GM23338 (cell line): Measurements from ENCODE around the gene PCBP3. TPM values are rescaled to one million over a fixed set of nuclear protein-coding genes. Genes with fewer than 3 reads are reported as not detected.

Experiments used
- ATAC-seq: fragments of 200-7000 bp; cut with Tn5 transposase; 3 replicates; pipeline ENCODE4 v1.9.1; 2020
- DNase-seq: peaks from one replicate; pipeline ENCODE4 v3.0.0-alpha.2; 2015; ENCODE audit warnings: low spot score
- H2AFZ ChIP-seq: fragments of 200-600 bp; sonication (generic); 2 replicates; pipeline ENCODE4 v1.8.0; 2016; ENCODE audit warnings: antibody characterized with exemption, mild to moderate bottlenecking, moderate library complexity
- H3F3A ChIP-seq: fragments of 200-600 bp; sonication (generic); replicated peaks from 2 replicates; pipeline ENCODE4 v1.8.0; 2017; ENCODE audit warnings: antibody characterized with exemption, mixed run types, low read depth
- H3K27ac ChIP-seq: fragments of 200-600 bp; sonication (generic); 2 replicates; pipeline ENCODE4 v1.6.1; 2016; ENCODE audit warnings: low read depth
- H3K27me3 ChIP-seq: fragments of 200-600 bp; sonication (generic); 2 replicates; pipeline ENCODE4 v1.8.0; 2016; ENCODE audit warnings: mild to moderate bottlenecking, mixed run types, moderate library complexity; ENCODE audit not compliant: insufficient read depth
- H3K36me3 ChIP-seq: fragments of 200-600 bp; sonication (generic); 2 replicates; pipeline ENCODE4 v1.8.0; 2016; ENCODE audit warnings: mild to moderate bottlenecking; ENCODE audit not compliant: insufficient read depth
- H3K4me1 ChIP-seq: fragments of 200-600 bp; sonication (generic); 2 replicates; pipeline ENCODE4 v1.8.0; 2016; ENCODE audit warnings: mild to moderate bottlenecking, moderate library complexity; ENCODE audit not compliant: insufficient read depth
- H3K4me2 ChIP-seq: fragments of 200-600 bp; sonication (generic); 2 replicates; pipeline ENCODE4 v1.7.1; 2017; ENCODE audit warnings: mixed run types
- H3K4me3 ChIP-seq: fragments of 200-600 bp; sonication (generic); 2 replicates; pipeline ENCODE4 v1.6.1; 2016; ENCODE audit warnings: mixed run types
- H3K79me2 ChIP-seq: fragments of 200-600 bp; sonication (generic); replicated peaks from 2 replicates; pipeline ENCODE4 v1.8.0; 2017; ENCODE audit warnings: mild to moderate bottlenecking; ENCODE audit not compliant: insufficient read depth
- H3K9me2 ChIP-seq: fragments of 200-600 bp; sonication (generic); 2 replicates; pipeline ENCODE4 v1.8.0; 2017; ENCODE audit not compliant: insufficient read depth
- H4K20me1 ChIP-seq: fragments of 200-600 bp; sonication (generic); replicated peaks from 2 replicates; pipeline ENCODE4 v1.8.0; 2017; ENCODE audit warnings: mild to moderate bottlenecking; ENCODE audit not compliant: insufficient read depth
- H3K27ac Mint-ChIP-seq: 2 replicates; pipeline ENCODE4 v1.8.0; 2020; ENCODE audit warnings: inconsistent platforms, mild to moderate bottlenecking, moderate library complexity, mixed read lengths
- H3K27me3 Mint-ChIP-seq: 3 replicates; pipeline ENCODE4 v1.8.0; 2022; ENCODE audit warnings: low read depth, mild to moderate bottlenecking, moderate library complexity, mixed read lengths, inconsistent platforms; ENCODE audit not compliant: insufficient read depth, poor library complexity
- H3K36me3 Mint-ChIP-seq: 3 replicates; pipeline ENCODE4 v1.8.0; 2021; ENCODE audit warnings: low read depth, mild to moderate bottlenecking, inconsistent platforms, moderate library complexity, mixed read lengths
- H3K4me1 Mint-ChIP-seq: 3 replicates; pipeline ENCODE4 v1.8.0; 2020; ENCODE audit warnings: mild to moderate bottlenecking, inconsistent platforms, mixed read lengths
- H3K4me3 Mint-ChIP-seq: 3 replicates; pipeline ENCODE4 v1.8.0; 2021; ENCODE audit warnings: moderate library complexity, mild to moderate bottlenecking, inconsistent platforms, mixed read lengths
- H3K9me3 Mint-ChIP-seq: 3 replicates; pipeline ENCODE4 v1.8.0; 2020; ENCODE audit warnings: moderate library complexity, mild to moderate bottlenecking, inconsistent platforms, mixed read lengths
- CREB1 ChIP-seq: fragments of 250-450 bp; sonication (Bioruptor Pico); IDR thresholded peaks from 2 replicates; pipeline ENCODE4 v1.5.0; 2020; ENCODE audit warnings: low read depth, mild to moderate bottlenecking, moderate library complexity
- CTCF ChIP-seq, 2 experiments: fragments of 200-600 bp in 1 of 2; sonication (generic) in 1 of 2; conservative IDR thresholded peaks; 2 replicates each; pipeline versions ENCODE4 v1.5.1 to v1.6.1; 2016 to 2017; ENCODE audit warnings: antibody characterized with exemption in 2 of 2, low read depth in 2 of 2, mild to moderate bottlenecking in 2 of 2, moderate library complexity in 1 of 2
- ETS1 ChIP-seq: IDR thresholded peaks from 2 replicates; pipeline ENCODE4 v1.6.1; 2016; ENCODE audit warnings: antibody characterized with exemption
- EZH2 ChIP-seq: fragments of 200-600 bp; sonication (generic); IDR thresholded peaks from one replicate; pipeline ENCODE4 v1.8.0; 2017; ENCODE audit warnings: antibody characterized with exemption, mild to moderate bottlenecking, low read depth; ENCODE audit not compliant: unreplicated experiment
- EZH2phosphoT487 ChIP-seq: fragments of 200-600 bp; sonication (generic); IDR thresholded peaks from one replicate; pipeline ENCODE4 v1.8.1; 2018; ENCODE audit warnings: antibody characterized with exemption; ENCODE audit not compliant: unreplicated experiment
- JUNB ChIP-seq: IDR thresholded peaks from one replicate; pipeline ENCODE4 v1.6.1; 2016; ENCODE audit warnings: antibody characterized with exemption; ENCODE audit not compliant: unreplicated experiment
- NANOG ChIP-seq: IDR thresholded peaks from 2 replicates; pipeline ENCODE4 v1.6.1; 2016; ENCODE audit warnings: antibody characterized with exemption, borderline replicate concordance
- POLR2AphosphoS5 ChIP-seq: IDR thresholded peaks from 2 replicates; pipeline ENCODE4 v1.6.1; 2016; ENCODE audit warnings: antibody characterized with exemption, low read depth
- REST ChIP-seq: IDR thresholded peaks from one replicate; pipeline ENCODE4 v1.6.1; 2018; ENCODE audit warnings: antibody characterized with exemption; ENCODE audit not compliant: unreplicated experiment
- STAT1 ChIP-seq: IDR thresholded peaks from one replicate; pipeline ENCODE4 v1.6.1; 2016; ENCODE audit warnings: antibody characterized with exemption; ENCODE audit not compliant: unreplicated experiment
- ZNF114 ChIP-seq: fragments of 250-450 bp; sonication (Bioruptor Pico); IDR thresholded peaks from 2 replicates; pipeline ENCODE4 v1.5.0; 2020; ENCODE audit warnings: mild to moderate bottlenecking, moderate library complexity
- ZNF331 ChIP-seq: fragments of 250-450 bp; sonication (Bioruptor Pico); IDR thresholded peaks from 2 replicates; pipeline ENCODE4 v1.5.0; 2020; ENCODE audit warnings: low read depth, mild to moderate bottlenecking, moderate library complexity
- ZNF462 ChIP-seq: fragments of 250-450 bp; sonication (Bioruptor Pico); IDR thresholded peaks from 2 replicates; pipeline ENCODE4 v1.5.0; 2020; ENCODE audit warnings: mild to moderate bottlenecking, moderate library complexity
- polyA plus RNA-seq: library from polyadenylated mRNA; unstranded; fragments of >200 nt; fragmentation: Nextera tagmentation; extraction: Ambion mirVana; gene quantifications from 2 replicates; pipeline ENCODE4 v1.2.1, GENCODE V29; 2016
- total RNA-seq: library from RNA; depleted of rRNA; stranded (reverse); fragments of >200 nt; shearing (Covaris generic); gene quantifications from 2 replicates; pipeline ENCODE4 v1.2.3, GENCODE V29; 2014

The PCBP3 gene
- total and polyA plus RNA-seq, 2 experiments from 2014 or later, result 7.1 to 9.1 TPM

GRCh38 chr21:45600248-45600647 lies 43.3 kb upstream of the PCBP3 start:
- no peak overlapping the region for H3K27ac Mint-ChIP-seq
- Histone ChIP-seq H3K9me2 (peaks cover 4% of the 10 kb centered on the region; the same call in 1 of the 2 replicates), H3K36me3 (no peaks in the 10 kb centered on the region), H3K27me3 (no peaks in the 10 kb centered on the region), H4K20me1 (no peaks in the 10 kb centered on the region), H3K4me3 (no peak overlapping the region), H3F3A (no peaks in the 10 kb centered on the region), H2AFZ (no peak overlapping the region), H3K27ac (no peak overlapping the region), H3K79me2 (no peaks in the 10 kb centered on the region), H3K4me2 (no peak overlapping the region), H3K4me1 (no peaks in the 10 kb centered on the region)
- TF ChIP-seq EZH2phosphoT487, result no peak
- TF ChIP-seq POLR2AphosphoS5, result no peak
- no peak for TF ChIP-seq CREB1
- no peak for TF ChIP-seq ZNF462 (CRISPR knock-in tag)
- TF ChIP-seq CTCF (conservative IDR thresholded peaks at IDR 0.05; ENCODE audit: low read depth in 2 of 2), result no peak
- TF ChIP-seq STAT1, result no peak
- no peak for TF ChIP-seq EZH2
- TF ChIP-seq NANOG, result no peak
- TF ChIP-seq ZNF114 (CRISPR knock-in tag), result no peak
- no peak for TF ChIP-seq JUNB
- no peak for TF ChIP-seq ETS1
- TF ChIP-seq ZNF331 (CRISPR knock-in tag), result no peak
- TF ChIP-seq REST, result no peak
- ATAC-seq (no peak), DNase-seq (no peak)
- peaks cover 12% of the 10 kb centered on the region for H3K36me3 Mint-ChIP-seq
- no peaks in the 10 kb centered on the region; the same call in 2 of the 3 replicates for H3K4me1 Mint-ChIP-seq
- H3K27me3 Mint-ChIP-seq, result peaks cover 4% of the 10 kb centered on the region
- H3K9me3 Mint-ChIP-seq, result peaks cover 37% of the 10 kb centered on the region
- H3K4me3 Mint-ChIP-seq, result no peak overlapping the region; the same call in 2 of the 3 replicates
